Measurements from ENCODE around the gene UBE2E2.

Gene UBE2E2

GRCh38 chr3:23487015-23487414 lies 283.9 kb downstream of the UBE2E2 start:
- no peak for DNase-seq

DNA sequence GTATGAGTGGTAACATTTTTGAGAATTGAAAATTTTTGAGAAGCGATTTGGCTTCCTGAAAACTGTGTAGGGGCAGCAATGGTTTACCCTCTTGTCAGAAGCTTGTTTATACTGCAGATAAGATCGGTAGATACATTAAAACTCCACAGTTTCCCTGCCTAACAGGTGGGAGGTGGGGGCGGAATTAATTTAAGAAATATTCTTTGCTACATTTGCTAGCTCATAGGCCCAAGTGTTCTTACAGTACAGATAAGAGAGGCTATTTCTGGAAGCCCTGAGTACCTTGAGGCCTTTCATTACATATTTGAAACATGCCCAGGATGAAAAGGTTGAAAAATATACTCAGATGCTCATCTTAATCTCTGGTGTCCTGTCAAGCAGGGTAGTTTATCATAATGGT lies 285.5 kb downstream of the UBE2E2 start:
- DNase-seq, result no peak

- DNase-seq, result no peak
These were observed 286.4 kb downstream of the UBE2E2 start for GRCh38 chr3:23489300-23490158.

- no peak for DNase-seq
These were observed 287.3 kb downstream of the UBE2E2 start for GRCh38 chr3:23490459-23490858.

DNA sequence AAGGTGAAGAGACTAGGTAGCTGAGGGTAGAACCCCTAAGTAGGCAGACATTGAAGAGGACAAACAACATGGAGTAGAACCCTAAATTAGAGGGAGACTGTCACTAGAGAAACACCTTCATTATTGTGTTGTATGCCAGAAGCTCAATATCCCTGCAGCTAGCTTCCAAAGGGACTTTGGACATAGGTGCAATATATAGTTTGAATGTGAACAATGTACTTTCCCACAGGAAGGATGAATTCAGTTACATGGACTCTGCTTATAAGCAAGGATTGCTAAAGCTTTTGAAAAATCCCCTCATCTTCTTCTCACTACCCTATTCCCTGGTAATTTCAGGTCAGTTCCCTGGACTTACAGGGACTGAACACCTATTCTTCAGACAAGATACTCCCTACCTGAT lies 288.9 kb downstream of the UBE2E2 start:
- DNase-seq, result no peak

- no peak for DNase-seq
These were observed 290.8 kb downstream of the UBE2E2 start for GRCh38 chr3:23493889-23494288.

DNA sequence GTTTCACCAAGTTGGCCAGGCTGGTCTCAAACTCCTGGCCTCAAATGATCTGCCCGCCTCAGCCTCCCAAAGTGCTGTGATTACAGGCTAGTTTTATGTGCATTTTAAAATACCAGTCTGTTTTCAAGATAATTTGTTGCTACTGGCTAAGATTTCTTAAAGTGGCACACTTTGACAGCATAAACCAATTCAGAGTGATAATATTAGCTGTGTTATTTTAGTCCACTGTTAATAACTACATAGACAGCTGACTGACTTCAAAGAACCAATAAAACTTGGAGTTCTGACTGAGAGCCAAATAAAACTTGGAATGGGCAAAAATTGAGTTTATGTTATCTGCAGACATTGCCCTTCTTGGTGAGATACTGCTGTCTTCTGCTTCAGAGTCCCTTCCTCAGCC lies 291.8 kb downstream of the UBE2E2 start:
- DNase-seq, result no peak

- DNase-seq, result no peak
These were observed 292.4 kb downstream of the UBE2E2 start for GRCh38 chr3:23495507-23495906.

DNA sequence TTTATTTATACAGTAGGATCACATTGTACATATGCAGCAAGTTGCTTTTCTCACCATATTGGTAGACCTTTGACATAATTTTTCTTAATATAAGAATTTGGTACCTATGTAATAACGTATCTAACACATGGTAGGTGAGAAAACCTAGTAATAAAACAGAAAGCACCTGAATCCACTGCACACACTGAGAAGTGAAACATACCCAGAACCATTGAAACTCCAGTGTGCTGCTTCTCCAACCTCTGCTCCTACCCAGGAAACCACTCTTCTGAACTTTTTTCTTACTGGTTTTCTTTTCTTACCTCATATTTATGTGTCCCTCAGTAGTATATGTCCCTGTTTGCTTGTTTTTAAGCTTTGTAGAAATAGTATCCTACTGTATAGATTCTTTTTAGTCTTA lies 293.0 kb downstream of the UBE2E2 start:
- DNase-seq, result no peak

GRCh38 chr3:23497156-23497555 lies 294.0 kb downstream of the UBE2E2 start:
- no peak for DNase-seq

- DNase-seq, result no peak
These were observed 298.2 kb downstream of the UBE2E2 start for GRCh38 chr3:23501201-23501802.

DNA sequence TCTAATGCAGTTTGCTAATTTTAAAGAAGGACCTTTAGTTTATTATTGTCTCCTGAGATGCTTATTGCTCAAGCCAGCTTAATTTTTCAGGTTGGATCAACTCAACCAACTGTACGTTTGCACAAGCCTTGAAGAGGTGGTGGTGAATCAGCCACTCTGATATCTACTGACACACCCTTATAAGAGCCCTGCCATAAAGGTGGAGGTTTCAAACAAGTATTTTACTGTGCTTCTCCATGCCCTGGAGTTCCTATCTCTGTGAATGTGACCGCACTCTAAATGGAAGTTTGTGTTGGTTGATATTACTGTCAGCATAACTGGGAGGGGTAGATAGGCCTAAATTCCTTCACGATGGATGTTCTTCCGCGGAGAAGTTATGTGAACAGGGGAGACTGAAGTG lies 305.3 kb downstream of the UBE2E2 start:
- no peak for DNase-seq

DNA sequence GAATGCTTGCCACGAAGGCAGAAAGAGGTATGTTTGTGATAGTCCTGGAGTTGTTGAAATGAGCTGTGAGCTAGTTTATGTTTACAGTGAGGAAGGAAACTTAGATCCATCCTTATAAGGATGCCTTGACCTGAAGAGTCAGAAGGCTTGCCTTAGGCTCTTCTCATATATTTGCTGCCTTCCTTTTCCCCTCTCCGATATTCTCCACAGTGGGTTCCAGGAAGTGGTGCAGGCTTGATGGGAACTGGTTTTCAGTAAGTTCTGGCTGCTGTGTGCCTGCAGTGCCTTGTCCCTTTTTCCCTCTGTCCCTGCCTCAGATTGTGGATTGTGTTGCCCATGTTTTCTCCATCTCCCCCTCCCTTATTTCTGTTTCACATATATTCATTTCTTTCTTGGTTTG lies 315.3 kb downstream of the UBE2E2 start:
- DNase-seq, result no peak

DNA sequence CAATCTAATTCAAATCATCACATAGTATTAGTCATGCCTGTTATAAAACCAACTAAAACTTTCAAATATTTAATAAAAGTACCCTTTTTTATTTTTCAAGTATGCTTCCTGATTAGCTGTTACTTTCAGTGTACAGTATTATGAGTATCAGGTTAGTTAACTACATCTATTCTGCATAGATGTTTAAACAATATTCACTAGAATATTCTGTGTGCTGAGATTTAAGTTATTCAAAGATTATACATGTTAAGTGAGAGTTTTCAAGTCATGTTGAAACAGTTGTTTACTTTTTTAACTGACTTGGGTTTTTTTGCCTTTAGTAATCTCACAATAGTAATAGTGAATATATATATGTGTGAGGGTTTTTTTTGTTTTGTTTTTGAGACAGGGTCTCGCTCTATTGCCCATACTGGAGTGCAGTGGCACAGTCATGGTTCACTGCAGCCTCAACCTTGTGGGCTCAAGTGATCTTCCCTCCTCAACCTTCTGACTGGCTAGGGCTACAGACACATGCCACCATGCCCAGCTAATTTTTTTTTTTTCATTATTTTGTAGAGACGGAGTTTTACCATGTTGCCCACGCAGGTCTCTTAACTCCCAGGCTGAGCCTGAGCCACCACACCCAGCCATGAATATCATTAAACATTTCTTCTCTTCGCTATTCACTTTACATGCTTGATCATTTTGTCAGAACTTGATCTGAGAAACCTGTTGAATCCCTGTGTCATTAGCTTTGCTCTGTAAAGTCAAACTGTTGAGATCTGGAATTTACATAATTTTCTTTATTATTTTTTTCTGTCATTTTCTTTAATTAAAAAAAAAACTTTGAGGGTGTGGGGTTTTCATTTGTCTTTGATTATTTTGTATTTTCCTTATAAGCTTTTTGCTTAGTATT lies 316.4 kb downstream of the UBE2E2 start:
- no peak for DNase-seq

DNA sequence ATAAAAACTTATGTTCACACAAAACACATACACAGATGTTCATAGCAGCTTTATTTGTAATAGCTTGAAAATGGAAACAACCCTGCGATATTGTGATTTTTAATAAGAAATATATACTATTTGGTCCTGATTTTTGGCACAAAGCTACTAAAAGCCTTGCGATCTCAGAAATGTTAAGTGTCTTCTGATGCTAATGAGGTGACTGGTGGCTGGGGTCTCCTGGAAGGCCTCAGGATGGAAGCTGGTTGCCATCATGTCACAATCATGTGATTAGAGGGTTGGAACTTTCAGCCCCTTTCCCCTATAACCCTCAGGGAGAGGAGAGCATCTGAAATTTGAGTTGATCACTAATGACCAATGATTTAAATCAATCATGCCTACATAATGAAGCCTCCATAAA lies 324.2 kb downstream of the UBE2E2 start:
- no peak for DNase-seq

DNA sequence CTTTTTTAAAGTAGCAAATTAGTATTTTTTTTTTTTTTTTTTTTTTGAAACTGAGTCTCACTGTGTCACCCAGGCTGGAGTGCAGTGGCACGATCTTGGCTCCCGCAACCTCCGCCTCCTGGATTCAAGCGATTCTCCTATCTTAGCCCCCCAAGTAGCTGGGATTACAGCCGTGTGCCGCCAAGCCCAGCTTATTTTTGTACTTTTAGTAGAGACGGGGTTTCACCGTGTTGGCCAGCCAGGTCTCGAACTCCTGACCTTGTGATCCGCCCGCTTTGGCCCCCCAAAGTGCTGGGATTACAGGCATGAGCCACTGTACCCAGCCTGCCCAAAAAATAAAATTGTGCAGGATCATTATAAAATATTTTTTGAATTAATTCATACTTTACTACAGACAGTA lies 330.5 kb downstream of the UBE2E2 start:
- DNase-seq, result no peak

GRCh38 chr3:23533996-23534395 lies 330.9 kb downstream of the UBE2E2 start:
- DNase-seq, result no peak

GRCh38 chr3:23537101-23537551 lies 334.0 kb downstream of the UBE2E2 start:
- no peak for DNase-seq

GRCh38 chr3:23539185-23539584 lies 336.1 kb downstream of the UBE2E2 start:
- DNase-seq, result no peak

GRCh38 chr3:23540600-23540999 lies 337.5 kb downstream of the UBE2E2 start:
- no peak for DNase-seq

DNA sequence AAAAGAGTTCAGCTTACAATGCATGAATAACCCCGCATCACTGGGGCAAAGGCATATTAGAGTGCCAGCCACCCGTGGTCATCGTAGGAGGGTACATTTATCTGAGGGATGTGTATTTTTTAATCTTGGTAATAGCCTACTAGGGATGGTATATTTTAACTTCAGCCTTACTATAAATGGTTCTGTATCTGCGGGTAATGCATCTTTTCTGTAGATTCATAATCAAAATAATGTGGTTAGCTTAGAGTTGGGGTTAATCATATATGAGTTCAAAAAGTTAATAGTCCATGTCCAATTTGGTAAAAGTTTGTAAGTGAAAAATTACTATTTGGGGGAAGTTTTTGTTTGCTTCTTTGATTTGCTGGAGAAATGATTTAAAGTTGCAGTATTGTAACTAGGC lies 339.0 kb downstream of the UBE2E2 start:
- no peak for DNase-seq

DNA sequence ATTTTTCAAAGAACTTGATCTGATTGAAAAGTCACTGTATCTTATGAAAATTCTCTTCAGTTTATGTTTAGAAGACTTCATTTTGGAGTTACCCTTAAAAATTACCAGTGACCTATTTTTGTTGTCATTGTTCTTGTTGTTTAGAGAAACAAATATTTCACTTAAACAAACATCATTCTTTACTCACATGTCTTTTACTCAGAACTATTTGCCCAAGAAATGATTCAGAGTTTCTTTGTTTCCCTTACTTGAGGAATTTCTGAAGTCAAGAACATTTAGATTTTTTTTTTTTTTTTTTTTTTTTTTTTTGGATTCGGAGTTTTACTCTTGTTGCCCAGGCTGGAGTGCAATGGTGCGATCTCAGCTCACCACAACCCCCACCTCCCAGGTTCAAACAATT lies 343.1 kb downstream of the UBE2E2 start:
- DNase-seq, result no peak

DNA sequence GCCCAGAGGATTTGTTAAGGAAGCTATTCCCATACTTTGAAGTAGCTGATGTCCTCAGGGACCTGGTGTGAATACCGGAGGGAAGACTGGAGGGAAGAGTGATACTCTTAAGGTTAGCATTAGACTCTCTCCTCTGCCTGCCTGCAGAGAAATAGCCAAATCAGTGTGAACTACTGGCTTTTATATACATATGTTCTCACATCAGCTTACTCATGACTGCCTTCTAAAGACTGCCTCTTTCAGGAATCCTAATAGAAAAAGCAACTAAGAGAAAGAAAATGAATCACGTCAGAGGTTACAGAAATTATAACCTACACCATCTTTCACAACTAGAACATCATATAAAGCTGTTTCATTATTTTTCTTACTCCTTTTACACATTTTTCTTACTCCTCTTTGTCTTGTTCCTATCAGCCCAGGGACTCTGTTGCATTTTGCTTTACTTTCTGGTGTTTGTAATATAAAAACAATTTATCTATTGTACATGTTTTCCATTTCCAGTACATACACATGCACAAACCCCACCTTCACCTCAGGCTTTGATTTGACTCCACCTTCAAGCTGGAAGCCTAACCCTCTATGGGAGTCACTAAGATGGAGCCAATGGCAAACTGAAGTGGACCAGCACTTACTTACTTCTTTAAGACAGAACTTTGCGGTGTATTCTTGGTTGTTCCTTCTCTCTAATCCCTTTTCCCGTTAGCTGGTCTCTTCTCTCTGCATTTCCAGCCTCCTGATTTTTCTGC lies 345.0 kb downstream of the UBE2E2 start:
- no peak for DNase-seq

Measured in stimulated activated CD4-positive, alpha-beta T cell treated with anti-CD3 and anti-CD28 coated beads, Interleukin-4, amount 100 ng/mL, for 4 hours (primary cell).